Body of pancreas (tissue), 4 donors: ENCODE measurements around the gene CLSTN2.

ENCODE experiments used
- POLR2A ChIP-seq, 3 donors: fragments of 450-650 bp; IDR thresholded peaks; one replicate each; pipeline ENCODE4 v1.6.1; 2016; ENCODE audit warnings: antibody characterized with exemption in 3 of 3, mild to moderate bottlenecking in 2 of 3
- TF ChIP-seq, protein P1 (sequence below), 7 experiments: fragments of 450-650 bp in 4 of 7; fragments of 200-600 bp in 3 of 7; sonication (generic) in 3 of 7; IDR thresholded peaks; one replicate each; pipeline ENCODE4 v1.5.1; 2016 to 2019; ENCODE audit warnings: antibody characterized with exemption in 7 of 7

DNA sequence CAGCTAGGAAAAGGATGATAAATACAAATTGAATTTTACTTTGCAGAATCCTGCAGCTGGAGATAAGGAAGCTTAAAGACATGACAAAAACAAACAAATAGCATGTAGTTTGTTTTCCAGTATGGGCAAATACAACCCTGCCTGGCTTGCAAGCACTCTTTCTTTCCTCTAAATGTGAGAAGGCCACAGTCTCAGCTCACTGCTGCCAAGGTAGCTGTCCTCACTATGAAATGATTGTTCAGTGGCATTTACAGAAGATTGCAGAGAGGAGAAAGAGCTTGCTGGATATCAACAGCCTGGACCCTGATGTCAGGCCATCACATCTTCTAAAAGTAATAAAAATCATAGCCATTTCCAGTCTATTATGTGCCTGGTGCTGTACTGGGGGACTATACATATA lies 262.0 kb downstream of the CLSTN2 start:
- TF ChIP-seq, protein P1, sequence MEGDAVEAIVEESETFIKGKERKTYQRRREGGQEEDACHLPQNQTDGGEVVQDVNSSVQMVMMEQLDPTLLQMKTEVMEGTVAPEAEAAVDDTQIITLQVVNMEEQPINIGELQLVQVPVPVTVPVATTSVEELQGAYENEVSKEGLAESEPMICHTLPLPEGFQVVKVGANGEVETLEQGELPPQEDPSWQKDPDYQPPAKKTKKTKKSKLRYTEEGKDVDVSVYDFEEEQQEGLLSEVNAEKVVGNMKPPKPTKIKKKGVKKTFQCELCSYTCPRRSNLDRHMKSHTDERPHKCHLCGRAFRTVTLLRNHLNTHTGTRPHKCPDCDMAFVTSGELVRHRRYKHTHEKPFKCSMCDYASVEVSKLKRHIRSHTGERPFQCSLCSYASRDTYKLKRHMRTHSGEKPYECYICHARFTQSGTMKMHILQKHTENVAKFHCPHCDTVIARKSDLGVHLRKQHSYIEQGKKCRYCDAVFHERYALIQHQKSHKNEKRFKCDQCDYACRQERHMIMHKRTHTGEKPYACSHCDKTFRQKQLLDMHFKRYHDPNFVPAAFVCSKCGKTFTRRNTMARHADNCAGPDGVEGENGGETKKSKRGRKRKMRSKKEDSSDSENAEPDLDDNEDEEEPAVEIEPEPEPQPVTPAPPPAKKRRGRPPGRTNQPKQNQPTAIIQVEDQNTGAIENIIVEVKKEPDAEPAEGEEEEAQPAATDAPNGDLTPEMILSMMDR (IDR thresholded peaks at IDR 0.05): no peak
- no peak for TF ChIP-seq POLR2A (IDR thresholded peaks at IDR 0.05)
